Tibial artery (tissue), 4 donors: Measurements from ENCODE around the gene NAT9.

Source experiments
- DNase-seq, 2 donors: peaks; one replicate each; pipeline ENCODE4 v3.0.0-alpha.2; 2019
- H3K27ac ChIP-seq, 2 donors: fragments of 200-600 bp; sonication (generic) in 1 of 2; 1 replicate in 1 of 2; 2 replicates in 1 of 2; pipeline ENCODE4 v1.5.1; 2018 to 2019; ENCODE audit warnings: mild to moderate bottlenecking in 1 of 2
- H3K27me3 ChIP-seq, 2 donors: fragments of 200-600 bp; sonication (generic) in 1 of 2; one replicate each; pipeline versions ENCODE4 v1.5.1 to v1.6.0; 2016 to 2019
- H3K36me3 ChIP-seq, 3 donors: fragments of 200-600 bp; sonication (generic) in 2 of 3; one replicate each; pipeline ENCODE4 v1.5.1; 2016 to 2019; ENCODE audit warnings: mild to moderate bottlenecking in 2 of 3
- H3K4me1 ChIP-seq, 4 donors: fragments of 200-600 bp; sonication (generic) in 2 of 4; 1 replicate in 3 of 4; 2 replicates in 1 of 4; pipeline ENCODE4 v1.5.1; 2016 to 2019
- H3K4me3 ChIP-seq, 2 donors: fragments of 200-600 bp; sonication (generic) in 1 of 2; 1 replicate in 1 of 2; 2 replicates in 1 of 2; pipeline ENCODE4 v1.5.1; 2018 to 2019; ENCODE audit warnings: mild to moderate bottlenecking in 2 of 2
- H3K9me3 ChIP-seq, 3 donors: fragments of 200-600 bp; sonication (generic) in 1 of 3; one replicate each; pipeline ENCODE4 v1.5.1; 2016 to 2019
- intact Hi-C: fragments of 100-400 bp; cut with DNase I; formaldehyde crosslinking; loops from one replicate; pipeline ENCODE4 v1.15.0; 2023; ENCODE audit warnings: low total_unique reads
- TF ChIP-seq, protein P1 (sequence below), 2 experiments: fragments of 200-600 bp in 1 of 2; fragments of 450-650 bp in 1 of 2; IDR thresholded peaks; one replicate each; pipeline ENCODE4 v1.5.1; 2017 to 2019; ENCODE audit warnings: antibody characterized with exemption in 2 of 2, mild to moderate bottlenecking in 1 of 2, moderate library complexity in 1 of 2

The NAT9 gene

DNA sequence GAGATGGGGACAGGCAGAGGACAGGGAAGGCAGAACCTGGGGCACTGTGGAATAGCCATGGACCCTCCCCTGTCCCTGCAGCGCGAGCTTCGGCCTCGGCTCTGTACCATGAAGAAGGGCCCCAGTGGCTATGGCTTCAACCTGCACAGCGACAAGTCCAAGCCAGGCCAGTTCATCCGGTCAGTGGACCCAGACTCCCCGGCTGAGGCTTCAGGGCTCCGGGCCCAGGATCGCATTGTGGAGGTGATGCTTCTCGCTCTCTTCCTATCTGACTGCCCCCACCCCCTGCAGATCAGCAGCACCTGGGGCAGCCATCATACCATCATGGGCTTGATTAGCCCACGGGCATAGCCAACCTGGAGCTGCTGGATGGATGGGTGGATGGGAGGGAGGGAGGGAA, 14.2 kb downstream of the NAT9 start:
- Histone ChIP-seq H3K4me3 (no peak overlapping the region), H3K27me3 (no peaks in the 10 kb centered on the region), H3K36me3 (peaks cover 0 to 11% (median 0%) of the 10 kb centered on the region in 3 donors), H3K4me1 (peaks cover 0 to 53% (median 17%) of the 10 kb centered on the region in 4 donors), H3K27ac (no peak overlapping the region), H3K9me3 (no peaks in the 10 kb centered on the region)
- TF ChIP-seq, protein P1, sequence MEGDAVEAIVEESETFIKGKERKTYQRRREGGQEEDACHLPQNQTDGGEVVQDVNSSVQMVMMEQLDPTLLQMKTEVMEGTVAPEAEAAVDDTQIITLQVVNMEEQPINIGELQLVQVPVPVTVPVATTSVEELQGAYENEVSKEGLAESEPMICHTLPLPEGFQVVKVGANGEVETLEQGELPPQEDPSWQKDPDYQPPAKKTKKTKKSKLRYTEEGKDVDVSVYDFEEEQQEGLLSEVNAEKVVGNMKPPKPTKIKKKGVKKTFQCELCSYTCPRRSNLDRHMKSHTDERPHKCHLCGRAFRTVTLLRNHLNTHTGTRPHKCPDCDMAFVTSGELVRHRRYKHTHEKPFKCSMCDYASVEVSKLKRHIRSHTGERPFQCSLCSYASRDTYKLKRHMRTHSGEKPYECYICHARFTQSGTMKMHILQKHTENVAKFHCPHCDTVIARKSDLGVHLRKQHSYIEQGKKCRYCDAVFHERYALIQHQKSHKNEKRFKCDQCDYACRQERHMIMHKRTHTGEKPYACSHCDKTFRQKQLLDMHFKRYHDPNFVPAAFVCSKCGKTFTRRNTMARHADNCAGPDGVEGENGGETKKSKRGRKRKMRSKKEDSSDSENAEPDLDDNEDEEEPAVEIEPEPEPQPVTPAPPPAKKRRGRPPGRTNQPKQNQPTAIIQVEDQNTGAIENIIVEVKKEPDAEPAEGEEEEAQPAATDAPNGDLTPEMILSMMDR (IDR thresholded peaks at IDR 0.05): no peak
- no peak for DNase-seq
- intact Hi-C loops: no loop called here

DNA sequence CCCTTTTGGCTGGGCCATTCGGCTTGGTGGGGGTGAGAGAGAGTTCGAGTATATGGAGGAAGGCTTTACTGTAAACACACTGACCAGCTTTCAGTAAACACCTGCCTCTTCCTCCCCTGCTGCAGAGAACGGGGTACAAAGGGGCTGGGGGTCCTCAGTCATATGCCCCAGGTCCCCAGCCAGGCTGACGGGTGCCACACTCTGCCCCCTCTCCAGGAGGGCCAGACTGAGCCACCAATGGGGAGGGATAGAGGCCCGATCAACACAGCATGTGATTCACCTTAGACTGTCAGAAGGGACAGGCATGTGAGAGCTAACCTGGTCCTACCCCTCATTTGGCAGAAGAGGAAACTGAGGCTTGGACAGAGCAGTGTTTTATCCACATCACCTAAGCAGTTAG, 14.7 kb downstream of the NAT9 start:
- peaks cover 0 to 53% (median 17%) of the 10 kb centered on the region in 4 donors for H3K4me1 ChIP-seq
- H3K27me3 ChIP-seq: no peaks in the 10 kb centered on the region
- H3K36me3 ChIP-seq: peaks cover 0 to 11% (median 0%) of the 10 kb centered on the region in 3 donors
- H3K4me3 ChIP-seq: no peak overlapping the region
- no peaks in the 10 kb centered on the region for H3K9me3 ChIP-seq
- no peak overlapping the region for H3K27ac ChIP-seq
- TF ChIP-seq, protein P1 (IDR thresholded peaks at IDR 0.05): no peak
- intact Hi-C loops: no loop called here
- no peak for DNase-seq

- no peaks in the 10 kb centered on the region for H3K27me3 ChIP-seq
- intact Hi-C loops: no loop called here
- no peak overlapping the region for H3K27ac ChIP-seq
- TF ChIP-seq, protein P1 (IDR thresholded peaks at IDR 0.05): no peak
- H3K4me3 ChIP-seq: no peak overlapping the region
- peaks cover 0 to 7% (median 0%) of the 10 kb centered on the region in 3 donors for H3K36me3 ChIP-seq
- no peaks in the 10 kb centered on the region for H3K9me3 ChIP-seq
- peaks cover 0 to 53% (median 17%) of the 10 kb centered on the region in 4 donors for H3K4me1 ChIP-seq
- DNase-seq: no peak
These were observed 15.6 kb downstream of the NAT9 start for GRCh38 chr17:74760404-74761105.

- H3K27ac ChIP-seq: no peak overlapping the region
These were observed 16.2 kb downstream of the NAT9 start for GRCh38 chr17:74759941-74760340.

GRCh38 chr17:74759243-74759801, 16.8 kb downstream of the NAT9 start:
- Histone ChIP-seq H3K9me3 (no peaks in the 10 kb centered on the region), H3K4me1 (peaks cover 0 to 53% (median 17%) of the 10 kb centered on the region in 4 donors), H3K27me3 (no peaks in the 10 kb centered on the region), H3K4me3 (no peak overlapping the region), H3K27ac (no peak overlapping the region), H3K36me3 (peaks cover 0 to 3% (median 0%) of the 10 kb centered on the region in 3 donors)
- TF ChIP-seq, protein P1 (IDR thresholded peaks at IDR 0.05): no peak
- DNase-seq: no peak
- intact Hi-C loops: no loop called here

More at GRCh38 chr17:74759941-74760340, 16.2 kb downstream of the NAT9 start:
- Histone ChIP-seq H3K27me3 (no peaks in the 10 kb centered on the region), H3K4me3 (no peak overlapping the region), H3K4me1 (peaks cover 0 to 53% (median 17%) of the 10 kb centered on the region in 4 donors), H3K36me3 (peaks cover 0 to 6% (median 0%) of the 10 kb centered on the region in 3 donors), H3K9me3 (no peaks in the 10 kb centered on the region)
- DNase-seq: no peak
- intact Hi-C loops: no loop called here
- TF ChIP-seq, protein P1 (IDR thresholded peaks at IDR 0.05): no peak
